ENCODE results near the gene GHRHR.

Gene GHRHR

GRCh38 chr7:30970074-30970473, 6.3 kb downstream of the GHRHR start:
- DNase-seq (ENCODE audit: low spot score): no peak
- Histone ChIP-seq H4K8ac (ENCODE audit: low read depth, low read length) (no peak overlapping the region), H2BK15ac (ENCODE audit: low read length) (no peak overlapping the region), H3K4me2 (ENCODE audit: insufficient read depth, low read length, poor library complexity, severe bottlenecking) (no peak overlapping the region), H2BK12ac (ENCODE audit: low read length) (no peak overlapping the region), H3K23ac (ENCODE audit: low read depth, low read length, poor library complexity) (no peak overlapping the region), H3K4me1 (ENCODE audit: control insufficient read depth in 2 of 2, insufficient read depth in 1 of 2, low read depth in 1 of 2, low read length in 2 of 2) (peaks cover 0 to 7% of the 10 kb centered on the region in 2 donors), H2AFZ (ENCODE audit: low read length) (no peak overlapping the region), H3K4ac (ENCODE audit: low read length) (no peak overlapping the region), H4K91ac (ENCODE audit: low read depth, low read length, poor library complexity) (no peak overlapping the region), H3K79me1 (ENCODE audit: low read depth, low read length) (no peaks in the 10 kb centered on the region), H2AK5ac (ENCODE audit: low read depth, low read length) (no peak overlapping the region), H3K27me3 (ENCODE audit: control insufficient read depth in 3 of 3, insufficient read depth in 3 of 3, low read depth in 1 of 3, low read length in 3 of 3) (no peaks in the 10 kb centered on the region), H2BK5ac (ENCODE audit: low read length) (no peak overlapping the region), H3K9me3 (replicated peaks in 1 of 2; ENCODE audit: control insufficient read depth in 2 of 2, insufficient read depth in 1 of 2, low read depth in 1 of 2, low read length in 2 of 2) (no peaks in the 10 kb centered on the region), H3K14ac (ENCODE audit: low read length) (no peak overlapping the region), H3K4me3 (ENCODE audit: low read length in 2 of 2) (no peak overlapping the region), H2BK120ac (ENCODE audit: low read depth, low read length) (no peak overlapping the region), H3K9ac (ENCODE audit: low read depth, low read length, poor library complexity) (no peak overlapping the region), H3K36me3 (replicated peaks in 1 of 2; ENCODE audit: control insufficient read depth in 2 of 2, insufficient read depth in 2 of 2, low read length in 2 of 2) (no peaks in the 10 kb centered on the region), H3K18ac (ENCODE audit: low read length) (no peak overlapping the region), H3K27ac (replicated peaks; ENCODE audit: low read length) (no peak overlapping the region)
- no CpG with 5 or more reads among the region's 5 CpGs for WGBS, 2 donors (ENCODE audit: extremely low coverage in 2 of 2, insufficient read length in 2 of 2, insufficient replicate concordance in 1 of 2)

- no peak overlapping the region for H3K4me3 ChIP-seq (ENCODE audit: low read length in 2 of 2)
- H3K79me1 ChIP-seq (ENCODE audit: low read depth, low read length): no peaks in the 10 kb centered on the region
- no peak overlapping the region for H3K9ac ChIP-seq (ENCODE audit: low read depth, low read length, poor library complexity)
- H2BK5ac ChIP-seq (ENCODE audit: low read length): no peak overlapping the region
- no peak overlapping the region for H3K18ac ChIP-seq (ENCODE audit: low read length)
- no peak overlapping the region for H3K4me2 ChIP-seq (ENCODE audit: insufficient read depth, low read length, poor library complexity, severe bottlenecking)
- no peaks in the 10 kb centered on the region for H3K9me3 ChIP-seq (replicated peaks in 1 of 2; ENCODE audit: control insufficient read depth in 2 of 2, insufficient read depth in 1 of 2, low read depth in 1 of 2, low read length in 2 of 2)
- H2BK120ac ChIP-seq (ENCODE audit: low read depth, low read length): no peak overlapping the region
- no peak overlapping the region for H4K8ac ChIP-seq (ENCODE audit: low read depth, low read length)
- H2BK15ac ChIP-seq (ENCODE audit: low read length): no peak overlapping the region
- H3K23ac ChIP-seq (ENCODE audit: low read depth, low read length, poor library complexity): no peak overlapping the region
- WGBS, 2 donors (ENCODE audit: extremely low coverage in 2 of 2, insufficient read length in 2 of 2, insufficient replicate concordance in 1 of 2): no CpG with 5 or more reads among the region's 6 CpGs
- no peak for DNase-seq (ENCODE audit: low spot score)
- no peak overlapping the region for H4K91ac ChIP-seq (ENCODE audit: low read depth, low read length, poor library complexity)
- H3K4ac ChIP-seq (ENCODE audit: low read length): no peak overlapping the region
- H3K36me3 ChIP-seq (replicated peaks in 1 of 2; ENCODE audit: control insufficient read depth in 2 of 2, insufficient read depth in 2 of 2, low read length in 2 of 2): no peaks in the 10 kb centered on the region
- H2AFZ ChIP-seq (ENCODE audit: low read length): no peak overlapping the region
- H3K27ac ChIP-seq (replicated peaks; ENCODE audit: low read length): no peak overlapping the region
- H3K14ac ChIP-seq (ENCODE audit: low read length): no peak overlapping the region
- no peak overlapping the region for H2AK5ac ChIP-seq (ENCODE audit: low read depth, low read length)
- peaks cover 0 to 9% of the 10 kb centered on the region in 2 donors for H3K4me1 ChIP-seq (ENCODE audit: control insufficient read depth in 2 of 2, insufficient read depth in 1 of 2, low read depth in 1 of 2, low read length in 2 of 2)
- no peaks in the 10 kb centered on the region for H3K27me3 ChIP-seq (ENCODE audit: control insufficient read depth in 3 of 3, insufficient read depth in 3 of 3, low read depth in 1 of 3, low read length in 3 of 3)
- H2BK12ac ChIP-seq (ENCODE audit: low read length): no peak overlapping the region
Observed at GRCh38 chr7:30970594-30971094, 6.9 kb downstream of the GHRHR start.

GRCh38 chr7:30971440-30971839, 7.7 kb downstream of the GHRHR start:
- Histone ChIP-seq H3K27me3 (ENCODE audit: control insufficient read depth in 3 of 3, insufficient read depth in 3 of 3, low read depth in 1 of 3, low read length in 3 of 3) (no peaks in the 10 kb centered on the region), H3K36me3 (replicated peaks in 1 of 2; ENCODE audit: control insufficient read depth in 2 of 2, insufficient read depth in 2 of 2, low read length in 2 of 2) (no peaks in the 10 kb centered on the region), H3K9ac (ENCODE audit: low read depth, low read length, poor library complexity) (no peak overlapping the region), H3K4ac (ENCODE audit: low read length) (no peak overlapping the region), H2BK120ac (ENCODE audit: low read depth, low read length) (no peak overlapping the region), H3K27ac (replicated peaks; ENCODE audit: low read length) (no peak overlapping the region), H3K79me1 (ENCODE audit: low read depth, low read length) (no peaks in the 10 kb centered on the region), H2AFZ (ENCODE audit: low read length) (no peak overlapping the region), H2BK5ac (ENCODE audit: low read length) (no peak overlapping the region), H3K9me3 (replicated peaks in 1 of 2; ENCODE audit: control insufficient read depth in 2 of 2, insufficient read depth in 1 of 2, low read depth in 1 of 2, low read length in 2 of 2) (no peaks in the 10 kb centered on the region), H4K8ac (ENCODE audit: low read depth, low read length) (no peak overlapping the region), H3K4me1 (ENCODE audit: control insufficient read depth in 2 of 2, insufficient read depth in 1 of 2, low read depth in 1 of 2, low read length in 2 of 2) (peaks cover 0 to 9% of the 10 kb centered on the region in 2 donors), H3K18ac (ENCODE audit: low read length) (no peak overlapping the region), H3K14ac (ENCODE audit: low read length) (no peak overlapping the region), H3K4me3 (ENCODE audit: low read length in 2 of 2) (no peak overlapping the region), H4K91ac (ENCODE audit: low read depth, low read length, poor library complexity) (no peak overlapping the region), H3K4me2 (ENCODE audit: insufficient read depth, low read length, poor library complexity, severe bottlenecking) (no peak overlapping the region), H2BK15ac (ENCODE audit: low read length) (no peak overlapping the region), H2BK12ac (ENCODE audit: low read length) (no peak overlapping the region), H3K23ac (ENCODE audit: low read depth, low read length, poor library complexity) (no peak overlapping the region), H2AK5ac (ENCODE audit: low read depth, low read length) (no peak overlapping the region)
- WGBS, 2 donors (ENCODE audit: extremely low coverage in 2 of 2, insufficient read length in 2 of 2, insufficient replicate concordance in 1 of 2): no CpG with 5 or more reads among the region's 3 CpGs
- no peak for DNase-seq (ENCODE audit: low spot score)

- no peaks in the 10 kb centered on the region for H3K27me3 ChIP-seq (ENCODE audit: control insufficient read depth in 3 of 3, insufficient read depth in 3 of 3, low read depth in 1 of 3, low read length in 3 of 3)
- no peak overlapping the region for H3K18ac ChIP-seq (ENCODE audit: low read length)
- H2BK15ac ChIP-seq (ENCODE audit: low read length): no peak overlapping the region
- no peak overlapping the region for H2BK12ac ChIP-seq (ENCODE audit: low read length)
- H3K27ac ChIP-seq (replicated peaks; ENCODE audit: low read length): no peak overlapping the region
- DNase-seq (ENCODE audit: low spot score): no peak
- H4K8ac ChIP-seq (ENCODE audit: low read depth, low read length): no peak overlapping the region
- H4K91ac ChIP-seq (ENCODE audit: low read depth, low read length, poor library complexity): no peak overlapping the region
- no peaks in the 10 kb centered on the region for H3K9me3 ChIP-seq (replicated peaks in 1 of 2; ENCODE audit: control insufficient read depth in 2 of 2, insufficient read depth in 1 of 2, low read depth in 1 of 2, low read length in 2 of 2)
- H3K79me1 ChIP-seq (ENCODE audit: low read depth, low read length): no peaks in the 10 kb centered on the region
- H2AK5ac ChIP-seq (ENCODE audit: low read depth, low read length): no peak overlapping the region
- H3K14ac ChIP-seq (ENCODE audit: low read length): no peak overlapping the region
- H3K36me3 ChIP-seq (replicated peaks in 1 of 2; ENCODE audit: control insufficient read depth in 2 of 2, insufficient read depth in 2 of 2, low read length in 2 of 2): no peaks in the 10 kb centered on the region
- H3K4me1 ChIP-seq (ENCODE audit: control insufficient read depth in 2 of 2, insufficient read depth in 1 of 2, low read depth in 1 of 2, low read length in 2 of 2): peaks cover 0 to 9% of the 10 kb centered on the region in 2 donors
- H3K4ac ChIP-seq (ENCODE audit: low read length): no peak overlapping the region
- H3K9ac ChIP-seq (ENCODE audit: low read depth, low read length, poor library complexity): no peak overlapping the region
- H2BK120ac ChIP-seq (ENCODE audit: low read depth, low read length): no peak overlapping the region
- H2BK5ac ChIP-seq (ENCODE audit: low read length): no peak overlapping the region
- no peak overlapping the region for H3K4me3 ChIP-seq (ENCODE audit: low read length in 2 of 2)
- no CpG with 5 or more reads among the region's 15 CpGs for WGBS, 2 donors (ENCODE audit: extremely low coverage in 2 of 2, insufficient read length in 2 of 2, insufficient replicate concordance in 1 of 2)
- no peak overlapping the region for H3K4me2 ChIP-seq (ENCODE audit: insufficient read depth, low read length, poor library complexity, severe bottlenecking)
- no peak overlapping the region for H2AFZ ChIP-seq (ENCODE audit: low read length)
- H3K23ac ChIP-seq (ENCODE audit: low read depth, low read length, poor library complexity): no peak overlapping the region
Observed at GRCh38 chr7:30971840-30972563, 8.2 kb downstream of the GHRHR start.

All from neuronal stem cell (in vitro differentiated cells).